Measurements from ENCODE around the gene OAS3.

The OAS3 gene

GRCh38 chr12:112939761-112940381, 1.6 kb downstream of the OAS3 start:
- no peak for TF ChIP-seq PPARA (CRISPR knock-in tag; IDR thresholded peaks at IDR 0.05; ENCODE audit: borderline replicate concordance)
- TF ChIP-seq ZC3H10 (CRISPR knock-in tag; IDR thresholded peaks at IDR 0.05): no peak
- TF ChIP-seq ISL1 (CRISPR knock-in tag; IDR thresholded peaks at IDR 0.05): no peak
- no peak for TF ChIP-seq GLIS3 (CRISPR knock-in tag; IDR thresholded peaks at IDR 0.05)
- TF ChIP-seq CSRNP3 (CRISPR knock-in tag; IDR thresholded peaks at IDR 0.05): no peak
- no peak for TF ChIP-seq CREB5 (CRISPR knock-in tag; IDR thresholded peaks at IDR 0.05; ENCODE audit: low read depth)
- no peak for TF ChIP-seq OSR1 (CRISPR knock-in tag; IDR thresholded peaks at IDR 0.05)
- no peak for TF ChIP-seq TCF4 (CRISPR knock-in tag; IDR thresholded peaks at IDR 0.05; ENCODE audit: borderline replicate concordance)
- no peak for ATAC-seq

GRCh38 chr12:112941528-112942335, 3.5 kb downstream of the OAS3 start:
- TF ChIP-seq ZC3H10 (CRISPR knock-in tag; IDR thresholded peaks at IDR 0.05) (no peak), GLIS3 (CRISPR knock-in tag; IDR thresholded peaks at IDR 0.05) (no peak), ZNF70 (CRISPR knock-in tag; IDR thresholded peaks at IDR 0.05) (no peak), BACH2 (CRISPR knock-in tag; IDR thresholded peaks at IDR 0.05; ENCODE audit: borderline replicate concordance) (no peak), ZNF565 (CRISPR knock-in tag; conservative IDR thresholded peaks at IDR 0.05; ENCODE audit: low read depth) (no peak), ZNF8 (CRISPR knock-in tag; IDR thresholded peaks at IDR 0.05) (no peak), CREB5 (CRISPR knock-in tag; IDR thresholded peaks at IDR 0.05; ENCODE audit: low read depth) (no peak), ZFP30 (CRISPR knock-in tag; IDR thresholded peaks at IDR 0.05) (no peak), PATZ1 (CRISPR knock-in tag; IDR thresholded peaks at IDR 0.05; ENCODE audit: borderline replicate concordance) (no peak), TSHZ2 (CRISPR knock-in tag; IDR thresholded peaks at IDR 0.05) (no peak), TCF4 (CRISPR knock-in tag; IDR thresholded peaks at IDR 0.05; ENCODE audit: borderline replicate concordance) (no peak), SNAI2 (CRISPR knock-in tag; IDR thresholded peaks at IDR 0.05) (no peak)
- no peak for ATAC-seq

- no peak for ATAC-seq
- TF ChIP-seq CSDC2 (CRISPR knock-in tag; IDR thresholded peaks at IDR 0.05) (no peak), ZNF8 (CRISPR knock-in tag; IDR thresholded peaks at IDR 0.05) (no peak), BACH2 (CRISPR knock-in tag; IDR thresholded peaks at IDR 0.05; ENCODE audit: borderline replicate concordance) (no peak), ARNTL (CRISPR knock-in tag; IDR thresholded peaks at IDR 0.05; ENCODE audit: borderline replicate concordance, low read depth) (no peak), TOX (CRISPR knock-in tag; IDR thresholded peaks at IDR 0.05; ENCODE audit: borderline replicate concordance) (no peak), ZC3H10 (CRISPR knock-in tag; IDR thresholded peaks at IDR 0.05) (no peak), CREB5 (CRISPR knock-in tag; IDR thresholded peaks at IDR 0.05; ENCODE audit: low read depth) (no peak), ZNF565 (CRISPR knock-in tag; conservative IDR thresholded peaks at IDR 0.05; ENCODE audit: low read depth) (no peak), ZNF70 (CRISPR knock-in tag; IDR thresholded peaks at IDR 0.05) (no peak), PPARA (CRISPR knock-in tag; IDR thresholded peaks at IDR 0.05; ENCODE audit: borderline replicate concordance) (no peak), ZFP30 (CRISPR knock-in tag; IDR thresholded peaks at IDR 0.05) (no peak), POU6F1 (CRISPR knock-in tag; IDR thresholded peaks at IDR 0.05; ENCODE audit: borderline replicate concordance, low read depth) (no peak), ESRRG (CRISPR knock-in tag; IDR thresholded peaks at IDR 0.05) (no peak), CSRNP3 (CRISPR knock-in tag; IDR thresholded peaks at IDR 0.05) (no peak), ZFP3 (CRISPR knock-in tag; IDR thresholded peaks at IDR 0.05) (no peak)
These were observed 4.3 kb downstream of the OAS3 start for GRCh38 chr12:112942572-112942971.

Measured in SK-N-SH treated with all-trans-retinoic acid at 6 μM for 48 hours (cell line).